Kidney epithelial cell (primary cell): ENCODE data around the gene IQCN. TPM values are rescaled to one million over a fixed set of nuclear protein-coding genes. Genes with fewer than 3 reads are reported as not detected.

Experiments
- DNase-seq: peaks from one replicate; pipeline ENCODE4 v3.0.0-alpha.2; 2010; ENCODE audit warnings: low read depth
- H3K27me3 ChIP-seq: 2 replicates; pipeline ENCODE4 v1.6.0; 2011; ENCODE audit warnings: low read length; ENCODE audit not compliant: control insufficient read depth, insufficient read depth
- H3K36me3 ChIP-seq: 2 replicates; pipeline ENCODE4 v1.5.1; 2011; ENCODE audit warnings: low read length; ENCODE audit not compliant: control insufficient read depth, insufficient read depth
- H3K4me3 ChIP-seq: 2 replicates; pipeline ENCODE4 v1.5.1; 2011; ENCODE audit warnings: low read depth, mild to moderate bottlenecking, control low read depth, low read length
- CTCF ChIP-seq: IDR thresholded peaks from 2 replicates; pipeline ENCODE4 v1.5.1; 2011; ENCODE audit warnings: mild to moderate bottlenecking, moderate library complexity, low read length, control low read depth, inconsistent platforms; ENCODE audit not compliant: insufficient read depth, poor library complexity, severe bottlenecking
- total RNA-seq: library from RNA; depleted of rRNA; stranded (reverse); fragments of >200 nt; gene quantifications from 2 replicates; pipeline ENCODE4 v1.2.3, GENCODE V29; 2015

IQCN gene
- total RNA-seq, 1 donor from 2014 or later = 0.13 TPM

DNA sequence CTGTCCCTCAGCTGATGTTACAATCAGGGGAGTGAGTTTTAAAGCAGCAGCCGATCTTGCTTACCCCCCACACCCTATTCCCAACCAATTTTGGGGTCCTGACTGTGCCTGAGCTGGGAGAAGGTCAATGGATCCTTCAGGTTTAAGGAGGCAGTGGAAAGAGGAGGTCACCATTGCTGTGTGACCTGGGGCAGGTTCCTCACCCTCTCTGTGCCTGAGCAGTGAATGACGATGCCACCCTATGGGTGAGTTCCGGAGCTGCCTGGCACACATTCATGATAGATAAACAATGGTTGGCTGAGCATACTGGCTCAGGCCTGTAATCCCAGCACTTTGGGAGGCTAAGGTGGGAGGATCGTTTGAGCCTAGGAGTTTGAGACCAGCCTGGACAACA lies 27.5 kb upstream of the IQCN start:
- TF ChIP-seq CTCF = no peak
- no peak for DNase-seq
- H3K36me3 ChIP-seq = no peaks in the 10 kb centered on the region
- H3K27me3 ChIP-seq = no peaks in the 10 kb centered on the region
- H3K4me3 ChIP-seq = no peak overlapping the region

DNA sequence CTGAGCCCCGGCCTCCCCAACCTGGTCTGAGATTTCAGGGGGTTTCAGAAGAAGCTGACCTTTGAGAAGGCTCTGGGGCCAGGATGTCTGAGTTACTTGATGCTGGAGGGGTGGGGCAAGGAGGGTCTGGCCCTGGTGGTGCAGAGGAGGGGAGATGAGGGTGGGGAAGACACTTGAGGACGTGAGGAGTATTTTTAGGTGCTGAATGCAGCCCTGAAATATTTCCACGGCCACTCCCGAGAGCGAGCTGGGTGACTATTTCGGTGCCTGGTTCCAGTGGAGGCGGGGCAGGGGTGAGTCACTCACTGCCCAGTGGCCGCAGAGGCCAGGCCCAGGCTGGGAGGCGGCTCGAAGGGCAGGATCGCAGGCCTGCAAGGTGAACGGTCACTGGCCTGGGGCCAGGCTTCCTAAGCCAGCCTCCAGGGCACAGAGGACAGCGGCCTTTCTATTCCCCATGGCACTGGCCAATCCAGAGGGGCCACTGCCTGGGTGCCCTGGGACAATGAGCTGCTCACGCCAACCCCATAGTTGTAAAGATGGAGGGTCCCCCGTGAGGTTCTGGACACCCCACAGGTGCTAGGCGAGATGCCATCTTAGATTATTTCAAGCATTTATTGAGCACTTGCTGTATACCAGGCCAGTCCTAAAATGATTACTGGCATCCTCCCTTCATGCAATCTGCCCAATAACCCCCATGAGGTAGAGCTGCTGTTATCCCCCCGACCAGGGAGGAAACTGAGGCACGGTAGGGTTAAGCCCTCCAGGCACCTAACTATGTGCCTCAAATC lies 26.9 kb upstream of the IQCN start:
- no peak for DNase-seq
- Histone ChIP-seq H3K4me3 (no peak overlapping the region), H3K36me3 (no peaks in the 10 kb centered on the region), H3K27me3 (no peaks in the 10 kb centered on the region)
- TF ChIP-seq CTCF = no peak

DNA sequence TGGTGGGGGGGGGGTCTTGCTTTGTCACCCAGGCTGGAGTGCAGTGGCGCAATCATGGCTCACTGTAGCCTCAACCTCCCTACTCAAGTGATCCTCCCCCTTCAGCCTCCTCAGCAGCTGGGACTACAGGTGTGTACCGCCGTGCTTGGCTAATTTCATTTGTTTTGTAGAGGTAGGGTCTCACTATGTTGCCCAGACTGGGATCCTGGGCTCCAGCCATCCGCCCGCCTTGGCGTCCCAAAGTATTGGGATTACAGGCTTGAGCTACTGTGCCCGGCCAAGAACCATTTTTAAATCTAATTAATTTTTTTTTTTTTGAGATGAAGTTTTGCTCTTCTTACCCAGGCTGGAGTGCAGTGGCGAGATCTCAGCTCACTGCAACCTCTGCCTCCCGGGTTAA lies 25.4 kb upstream of the IQCN start:
- no peaks in the 10 kb centered on the region for H3K36me3 ChIP-seq
- H3K27me3 ChIP-seq = no peaks in the 10 kb centered on the region
- DNase-seq = no peak
- no peak for TF ChIP-seq CTCF
- H3K4me3 ChIP-seq = no peak overlapping the region

- no peak for DNase-seq
- H3K4me3 ChIP-seq = no peak overlapping the region
- no peaks in the 10 kb centered on the region for H3K27me3 ChIP-seq
- no peaks in the 10 kb centered on the region for H3K36me3 ChIP-seq
- TF ChIP-seq CTCF = no peak
Measured at GRCh38 chr19:18298601-18299000, 24.3 kb upstream of the IQCN start.

DNA sequence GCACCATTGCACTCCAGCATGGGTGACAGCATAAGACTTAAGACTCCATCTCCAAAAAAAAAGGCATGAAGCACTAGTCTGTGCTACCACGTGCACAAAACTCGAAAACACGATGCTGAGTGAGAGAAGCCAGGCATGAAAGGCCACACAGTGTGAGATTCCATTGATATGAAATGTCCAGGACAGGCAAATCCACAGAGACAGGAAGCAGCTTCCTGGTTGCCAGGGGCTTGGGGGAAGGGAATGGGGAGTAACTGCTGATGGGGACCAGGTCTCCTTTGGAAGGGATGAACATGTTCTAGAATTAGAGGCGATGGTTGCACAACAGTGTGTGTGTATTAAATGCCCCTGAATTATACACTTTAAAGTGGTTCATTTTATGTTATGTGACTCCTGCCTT lies 23.1 kb upstream of the IQCN start:
- DNase-seq = no peak
- no peak for TF ChIP-seq CTCF
- no peaks in the 10 kb centered on the region for H3K27me3 ChIP-seq
- H3K36me3 ChIP-seq = no peaks in the 10 kb centered on the region
- H3K4me3 ChIP-seq = no peak overlapping the region

DNA sequence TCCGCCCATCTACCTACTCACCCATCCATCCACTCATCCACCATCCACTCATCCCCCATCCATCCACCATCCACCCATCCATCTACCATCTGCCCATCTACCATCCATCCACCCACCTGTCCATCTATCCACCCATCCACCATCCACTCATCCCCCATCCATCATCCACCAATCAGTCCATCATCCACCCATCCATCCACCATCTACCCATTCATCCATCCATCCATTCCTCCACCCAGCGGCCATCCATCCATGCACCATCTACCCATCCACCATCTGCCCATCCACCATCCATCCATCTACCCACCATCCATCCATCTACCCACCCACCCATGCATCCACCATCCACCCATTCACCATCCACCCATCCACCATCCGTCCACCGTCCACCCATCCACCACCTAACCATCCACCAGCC lies 20.8 kb upstream of the IQCN start:
- no peaks in the 10 kb centered on the region for H3K27me3 ChIP-seq
- no peak overlapping the region for H3K4me3 ChIP-seq
- TF ChIP-seq CTCF = no peak
- H3K36me3 ChIP-seq = no peaks in the 10 kb centered on the region
- no peak for DNase-seq
